Pancreas (tissue), 10 donors: Measurements from ENCODE around the gene ZNF394. TPM values are rescaled to one million over a fixed set of nuclear protein-coding genes. Genes with fewer than 3 reads are reported as not detected.

ENCODE experiments used
- ATAC-seq, 4 donors: fragments of 200-7000 bp; cut with Tn5 transposase; one replicate each; pipeline versions ENCODE4 v1.8.0 to v1.9.1; 2020; ENCODE audit warnings: mild to moderate bottlenecking in 4 of 4, moderate library complexity in 4 of 4
- DNase-seq, 6 donors: peaks; one replicate each; pipeline ENCODE4 v3.0.0-alpha.2; 2020
- FAIRE-seq: peaks from 2 replicates; lab custom pipeline; 2012; peaks lifted over from hg19 to GRCh38; lab: Jason Lieb, UNC
- H3K27ac ChIP-seq, 4 donors: fragments of 200-600 bp; sonication (generic); 1 replicate in 3 of 4; 2 replicates in 1 of 4; pipeline versions ENCODE4 v1.5.0 to v1.8.0; 2020
- H3K27me3 ChIP-seq, 4 donors: fragments of 200-600 bp; one replicate each; pipeline ENCODE4 v1.8.0; 2021
- H3K36me3 ChIP-seq, 3 donors: fragments of 200-600 bp; sonication (generic) in 1 of 3; one replicate each; pipeline versions ENCODE4 v1.5.0 to v1.8.0; 2020 to 2021
- H3K4me1 ChIP-seq, 3 donors: fragments of 200-600 bp; one replicate each; pipeline ENCODE4 v1.8.0; 2021
- H3K4me3 ChIP-seq, 4 donors: fragments of 200-600 bp; sonication (generic) in 2 of 4; one replicate each; pipeline versions ENCODE4 v1.5.0 to v1.8.0; 2020 to 2021
- H3K9me3 ChIP-seq, 4 donors: fragments of 200-600 bp; one replicate each; pipeline ENCODE4 v1.8.0; 2021
- CTCF ChIP-seq, 4 donors: fragments of 200-600 bp; sonication (generic) in 3 of 4; IDR thresholded peaks; one replicate each; pipeline versions ENCODE4 v1.5.0 to v1.8.0; 2021; ENCODE audit warnings: antibody characterized with exemption in 4 of 4
- WGBS, 2 donors: extraction: QIAGEN DNeasy Blood & Tissue Kit; methylation state at CpG; one replicate each; pipeline ENCODE4 v1.1.7; 2013; 5-methylcytosine and 5-hydroxymethylcytosine counted together
- intact Hi-C, 3 donors: fragments of 100-400 bp; cut with DNase I; formaldehyde crosslinking; loops; one replicate each; pipeline versions ENCODE4 v1.11.1 to v1.14.2; 2022
- polyA plus RNA-seq, 2 donors: library from polyadenylated mRNA; stranded (reverse); fragments of 200-250 nt; gene quantifications; one replicate each; pipeline ENCODE4 v1.2.3, GENCODE V29; 2013
- total RNA-seq, 6 donors: library from RNA; stranded (reverse); fragmentation: NEBNext Ultra II Directional in 4 of 6; extraction: Animal tissue kit (Norgen Biotek cat#: 25700) in 4 of 6; gene quantifications; one replicate each; pipeline versions ENCODE4 v1.2.1 to v1.2.4, GENCODE V29; 2021 to 2023
- donor health status: healthy with polysubstance abuse.
- donor health status: DM: no; HTN: no; CAD: no; lungs with moderate emphysema.
- donor health status: DM: no; HTN: no; CAD: no.
- donor health status: control.
- donor health status: control.
- donor health status: Bipolar disorder and iron deficiency.
- donor health status: DM: yes; HTN: yes; CAD: no.
- donor health status: DM: no; HTN: no; CAD: no.
- donor health status: DM: no; HTN: no; CAD: no.
- donor health status: DM: yes; HTN: yes; CAD: no.

ZNF394 gene
- total and polyA plus RNA-seq, 8 donors, result 10.3 to 16.8 (median 13.5) TPM

- intact Hi-C loops, result no loop called here
- no peak for TF ChIP-seq CTCF (IDR thresholded peaks at IDR 0.05)
Measured at GRCh38 chr7:99498546-99498944, 1.5 kb downstream of the ZNF394 start.

DNA sequence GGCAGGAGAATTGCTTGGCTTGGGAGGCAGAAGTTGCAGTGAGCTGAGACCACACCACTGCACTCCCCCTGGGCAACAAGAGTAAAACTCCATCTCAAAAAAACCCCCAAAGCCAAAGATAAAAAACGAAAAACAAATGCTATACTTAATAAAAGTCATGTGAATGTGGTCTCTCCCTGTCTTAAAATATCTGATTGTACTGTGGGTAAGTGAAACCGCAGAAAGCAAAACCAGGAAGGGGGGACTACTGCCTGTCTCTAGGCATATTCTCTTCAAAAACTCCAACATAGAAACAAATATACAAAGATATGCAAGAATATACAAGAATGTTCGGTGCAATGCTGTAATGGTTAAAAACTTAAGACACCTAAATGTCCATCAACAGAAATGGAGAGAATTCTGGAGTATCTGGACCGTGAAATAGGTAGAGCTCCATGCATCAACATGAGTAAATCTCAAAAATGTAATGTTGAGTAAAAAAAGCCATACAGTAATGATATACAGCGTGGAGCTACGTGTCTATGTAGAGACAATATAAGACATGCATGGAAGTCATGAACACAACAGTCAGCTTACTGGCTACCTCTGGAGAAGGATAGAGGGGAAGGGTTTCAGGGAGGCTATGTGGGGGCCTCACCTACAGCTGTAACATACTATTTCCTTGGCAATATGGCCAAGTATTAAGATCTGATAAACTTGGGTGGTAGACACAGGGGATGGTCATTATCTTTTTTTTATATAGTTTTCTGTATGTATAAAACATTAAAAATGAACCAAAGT is 2.1 kb downstream of the ZNF394 start:
- H3K27me3 ChIP-seq, result no peaks in the 10 kb centered on the region
- no peak for TF ChIP-seq CTCF (IDR thresholded peaks at IDR 0.05)
- WGBS, 2 donors, result 71 to 80% methylated on average over 6 of the region's 6 CpGs
- H3K27ac ChIP-seq, result no peak overlapping the region
- H3K9me3 ChIP-seq, result no peaks in the 10 kb centered on the region
- ATAC-seq (no peak), DNase-seq (no peak), FAIRE-seq (no peak)
- H3K4me3 ChIP-seq, result peak overlapping the region; percentile 14 to 82 (median 76)
- H3K4me1 ChIP-seq, result peaks cover 0 to 15% (median 13%) of the 10 kb centered on the region in 3 donors
- intact Hi-C loops, result no loop called here
- peaks cover 12 to 19% (median 12%) of the 10 kb centered on the region in 3 donors for H3K36me3 ChIP-seq

More at GRCh38 chr7:99498546-99498944, 1.5 kb downstream of the ZNF394 start:
- 57 to 62% methylated on average over 11 of the region's 11 CpGs for WGBS, 2 donors
- Histone ChIP-seq H3K4me1 (peaks cover 0 to 15% (median 13%) of the 10 kb centered on the region in 3 donors), H3K9me3 (no peaks in the 10 kb centered on the region), H3K4me3 (peak overlapping the region; percentile 14 to 82 (median 76)), H3K27ac (no peak overlapping the region), H3K27me3 (no peaks in the 10 kb centered on the region), H3K36me3 (peaks cover 9 to 13% (median 9%) of the 10 kb centered on the region in 3 donors)
- FAIRE-seq, result no peak
- DNase-seq, result no peak
- no peak for ATAC-seq

DNA sequence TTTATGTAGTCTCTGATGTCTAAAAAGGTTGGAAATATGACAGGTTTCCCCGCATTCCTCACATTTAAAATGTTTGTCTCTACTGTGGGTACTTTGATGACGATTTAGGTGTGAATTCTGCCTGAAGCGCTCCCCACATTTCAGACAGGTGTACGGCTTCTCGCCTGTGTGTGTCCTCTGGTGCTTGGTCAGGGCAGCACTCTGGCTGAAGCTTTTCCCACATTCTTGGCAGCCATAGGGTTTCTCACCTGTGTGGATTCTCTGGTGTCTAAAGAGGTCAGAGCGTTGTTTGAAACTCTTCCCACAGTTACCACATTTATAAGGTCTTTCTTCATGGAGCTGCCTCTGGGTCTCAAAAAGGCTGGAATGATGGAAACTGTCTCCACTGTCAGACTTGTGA is 6.3 kb downstream of the ZNF394 start:
- Histone ChIP-seq H3K27me3 (no peaks in the 10 kb centered on the region), H3K27ac (no peak overlapping the region), H3K36me3 (peaks cover 12 to 26% (median 12%) of the 10 kb centered on the region in 3 donors), H3K4me1 (peaks cover 0 to 13% (median 11%) of the 10 kb centered on the region in 3 donors), H3K4me3 (no peak overlapping the region), H3K9me3 (no peaks in the 10 kb centered on the region)
- no peak for ATAC-seq
- TF ChIP-seq CTCF (IDR thresholded peaks at IDR 0.05), result no peak
- intact Hi-C loops, result no loop called here
- 96 to 98% methylated on average over 6 of the region's 6 CpGs for WGBS, 2 donors
- no peak for FAIRE-seq
- no peak for DNase-seq

- TF ChIP-seq CTCF (IDR thresholded peaks at IDR 0.05), result no peak
- intact Hi-C loops, result no loop called here
- Histone ChIP-seq H3K9me3 (no peaks in the 10 kb centered on the region), H3K27ac (no peak overlapping the region), H3K27me3 (no peaks in the 10 kb centered on the region), H3K36me3 (peaks cover 12 to 22% (median 12%) of the 10 kb centered on the region in 3 donors), H3K4me1 (no peaks in the 10 kb centered on the region), H3K4me3 (no peak overlapping the region)
- 81 to 84% methylated on average over 3 of the region's 3 CpGs for WGBS, 2 donors
- ATAC-seq (no peak), DNase-seq (no peak), FAIRE-seq (no peak)
Measured at GRCh38 chr7:99490878-99491277, 9.2 kb downstream of the ZNF394 start.

DNA sequence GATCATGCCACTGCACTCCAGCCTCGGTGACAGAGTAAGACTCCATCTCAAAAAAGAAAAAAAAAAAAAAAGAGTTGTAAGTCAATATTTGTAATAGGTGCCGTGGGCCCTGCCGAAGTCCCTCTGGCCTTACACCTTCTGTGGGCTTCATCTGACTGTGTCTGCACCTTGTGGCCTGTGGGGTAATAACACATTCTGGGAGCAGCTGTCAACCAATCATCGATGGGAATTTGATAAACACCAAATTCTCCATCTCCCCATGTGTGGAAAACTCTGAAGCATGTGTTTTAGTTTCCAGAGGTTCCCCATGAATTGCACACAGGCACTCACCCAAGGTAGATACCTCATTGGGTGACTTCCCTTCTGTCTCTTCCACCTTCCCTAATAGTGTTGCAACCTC is 10.8 kb downstream of the ZNF394 start:
- no peaks in the 10 kb centered on the region for H3K9me3 ChIP-seq
- 72 to 77% methylated on average over 4 of the region's 4 CpGs for WGBS, 2 donors
- H3K4me1 ChIP-seq, result no peaks in the 10 kb centered on the region
- intact Hi-C loops, result no loop called here
- H3K27me3 ChIP-seq, result no peaks in the 10 kb centered on the region
- TF ChIP-seq CTCF (IDR thresholded peaks at IDR 0.05), result no peak
- DNase-seq (peak in 1 of 6 donors; percentile 6), ATAC-seq (no peak), FAIRE-seq (no peak)
- H3K36me3 ChIP-seq, result peaks cover 9 to 19% (median 10%) of the 10 kb centered on the region in 3 donors
- no peak overlapping the region for H3K27ac ChIP-seq
- no peak overlapping the region for H3K4me3 ChIP-seq
